Measurements from ENCODE around the gene QARS1. TPM values are rescaled to one million over a fixed set of nuclear protein-coding genes. Genes with fewer than 3 reads are reported as not detected.

QARS1 gene
- total RNA-seq, 1 experiment from 2014 or later = 186 TPM

DNA sequence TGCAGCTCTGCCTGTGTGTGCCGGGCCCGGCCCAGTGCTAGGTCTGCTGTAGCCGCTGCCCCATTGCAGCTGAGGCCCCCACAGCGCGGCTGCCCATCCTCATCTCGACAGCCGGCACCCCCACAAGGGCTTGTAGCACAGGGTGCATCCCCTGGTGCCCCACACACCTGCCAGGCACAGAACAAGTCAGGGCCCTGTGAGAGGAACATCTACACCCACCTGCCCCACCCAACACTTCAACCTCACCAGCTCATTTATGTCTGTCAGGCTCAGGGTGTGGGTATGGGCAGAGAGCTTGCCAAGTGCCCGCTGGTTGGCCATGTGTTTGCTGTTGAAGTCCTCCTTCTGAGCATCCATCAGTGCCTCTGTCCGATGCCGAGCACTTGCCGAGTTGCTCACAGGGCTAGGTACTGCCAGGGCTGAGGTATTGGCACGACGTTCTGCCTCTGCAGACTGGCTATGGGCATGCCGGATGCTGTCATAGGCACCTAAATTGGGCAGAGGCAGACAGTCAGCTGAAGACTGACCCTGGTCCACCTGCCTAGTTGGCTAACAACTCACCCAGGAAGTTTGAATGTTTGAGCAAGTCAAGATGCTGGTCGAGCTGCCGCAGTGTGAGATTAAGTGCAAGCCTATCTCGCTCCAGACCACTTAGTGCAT, 18.5 kb upstream of the QARS1 start:
- H3K27ac ChIP-seq (ENCODE audit: low read depth, low read length, poor library complexity, severe bottlenecking) = no peak overlapping the region
- CTCF ChIA-PET = no interaction called here
- no peak for TF ChIP-seq EZH2 (IDR thresholded peaks at IDR 0.05; ENCODE audit: borderline replicate concordance, low read depth, low read length, poor library complexity, severe bottlenecking)
- TF ChIP-seq, protein P1, sequence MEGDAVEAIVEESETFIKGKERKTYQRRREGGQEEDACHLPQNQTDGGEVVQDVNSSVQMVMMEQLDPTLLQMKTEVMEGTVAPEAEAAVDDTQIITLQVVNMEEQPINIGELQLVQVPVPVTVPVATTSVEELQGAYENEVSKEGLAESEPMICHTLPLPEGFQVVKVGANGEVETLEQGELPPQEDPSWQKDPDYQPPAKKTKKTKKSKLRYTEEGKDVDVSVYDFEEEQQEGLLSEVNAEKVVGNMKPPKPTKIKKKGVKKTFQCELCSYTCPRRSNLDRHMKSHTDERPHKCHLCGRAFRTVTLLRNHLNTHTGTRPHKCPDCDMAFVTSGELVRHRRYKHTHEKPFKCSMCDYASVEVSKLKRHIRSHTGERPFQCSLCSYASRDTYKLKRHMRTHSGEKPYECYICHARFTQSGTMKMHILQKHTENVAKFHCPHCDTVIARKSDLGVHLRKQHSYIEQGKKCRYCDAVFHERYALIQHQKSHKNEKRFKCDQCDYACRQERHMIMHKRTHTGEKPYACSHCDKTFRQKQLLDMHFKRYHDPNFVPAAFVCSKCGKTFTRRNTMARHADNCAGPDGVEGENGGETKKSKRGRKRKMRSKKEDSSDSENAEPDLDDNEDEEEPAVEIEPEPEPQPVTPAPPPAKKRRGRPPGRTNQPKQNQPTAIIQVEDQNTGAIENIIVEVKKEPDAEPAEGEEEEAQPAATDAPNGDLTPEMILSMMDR (conservative IDR thresholded peaks at IDR 0.05; ENCODE audit: low read depth, low read length) = no peak
- H3K9me3 ChIP-seq (ENCODE audit: low read depth, low read length, poor library complexity, severe bottlenecking) = no peaks in the 10 kb centered on the region
- DNase-seq (ENCODE audit: low spot score) = no peak
- BruUV-seq (replicated peaks) = no TSS peak
- no peaks in the 10 kb centered on the region for H3K27me3 ChIP-seq (replicated peaks; ENCODE audit: insufficient read depth, low read depth, low read length, poor library complexity)
- peaks cover 3% of the 10 kb centered on the region for H3K36me3 ChIP-seq (ENCODE audit: insufficient read depth, low read length, poor library complexity, severe bottlenecking)
- H3K4me3 ChIP-seq (ENCODE audit: low read depth, low read length, poor library complexity, severe bottlenecking) = no peak overlapping the region
- intact Hi-C loops (cut with micrococcal nuclease; ENCODE audit: unreplicated experiment) = no loop called here
- POLR2A ChIA-PET (ENCODE audit: low non-redundant PET) = no interaction called here
- H3K4me1 ChIP-seq (ENCODE audit: insufficient read depth, low read length, poor library complexity, severe bottlenecking) = no peaks in the 10 kb centered on the region

GRCh38 chr3:49122451-49122850, 17.9 kb upstream of the QARS1 start:
- no peak for DNase-seq (ENCODE audit: low spot score)
- Histone ChIP-seq H3K27me3 (replicated peaks; ENCODE audit: insufficient read depth, low read depth, low read length, poor library complexity) (no peaks in the 10 kb centered on the region), H3K9me3 (ENCODE audit: low read depth, low read length, poor library complexity, severe bottlenecking) (no peaks in the 10 kb centered on the region), H3K4me1 (ENCODE audit: insufficient read depth, low read length, poor library complexity, severe bottlenecking) (no peaks in the 10 kb centered on the region), H3K4me3 (ENCODE audit: low read depth, low read length, poor library complexity, severe bottlenecking) (no peak overlapping the region), H3K36me3 (ENCODE audit: insufficient read depth, low read length, poor library complexity, severe bottlenecking) (peaks cover 5% of the 10 kb centered on the region), H3K27ac (ENCODE audit: low read depth, low read length, poor library complexity, severe bottlenecking) (no peak overlapping the region)
- no peak for TF ChIP-seq EZH2 (IDR thresholded peaks at IDR 0.05; ENCODE audit: borderline replicate concordance, low read depth, low read length, poor library complexity, severe bottlenecking)
- TF ChIP-seq, protein P1 (conservative IDR thresholded peaks at IDR 0.05; ENCODE audit: low read depth, low read length) = no peak
- intact Hi-C loops (cut with micrococcal nuclease; ENCODE audit: unreplicated experiment) = no loop called here
- BruUV-seq (replicated peaks) = no TSS peak
- POLR2A ChIA-PET (ENCODE audit: low non-redundant PET) = no interaction called here
- CTCF ChIA-PET = no interaction called here

DNA sequence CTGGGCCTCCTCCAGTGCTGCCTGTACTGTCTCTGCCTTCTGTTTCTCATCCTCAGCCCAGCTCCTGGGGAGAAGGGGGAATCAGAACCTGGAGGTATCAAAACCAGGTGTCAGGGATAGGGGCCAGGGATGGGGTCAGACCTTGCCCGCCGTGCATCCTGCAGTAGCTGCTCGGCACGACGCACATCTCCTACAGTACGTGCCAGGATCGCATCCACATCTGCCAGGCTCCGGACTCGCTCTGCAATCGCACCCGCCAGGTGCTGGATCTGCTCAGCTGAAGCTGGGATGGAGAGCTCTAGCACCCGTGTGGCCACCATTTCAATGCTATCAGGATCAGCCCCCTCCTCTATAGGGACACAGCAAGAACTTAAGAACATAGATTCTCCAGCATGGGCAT, 17.5 kb upstream of the QARS1 start:
- Histone ChIP-seq H3K27me3 (replicated peaks; ENCODE audit: insufficient read depth, low read depth, low read length, poor library complexity) (no peaks in the 10 kb centered on the region), H3K36me3 (ENCODE audit: insufficient read depth, low read length, poor library complexity, severe bottlenecking) (peaks cover 9% of the 10 kb centered on the region), H3K4me1 (ENCODE audit: insufficient read depth, low read length, poor library complexity, severe bottlenecking) (no peaks in the 10 kb centered on the region), H3K4me3 (ENCODE audit: low read depth, low read length, poor library complexity, severe bottlenecking) (no peak overlapping the region), H3K9me3 (ENCODE audit: low read depth, low read length, poor library complexity, severe bottlenecking) (no peaks in the 10 kb centered on the region), H3K27ac (ENCODE audit: low read depth, low read length, poor library complexity, severe bottlenecking) (no peak overlapping the region)
- BruUV-seq (replicated peaks) = no TSS peak
- DNase-seq (ENCODE audit: low spot score) = no peak
- ChIA-PET POLR2A (ENCODE audit: low non-redundant PET) (no interaction called here), CTCF (no interaction called here)
- TF ChIP-seq, protein P1 (conservative IDR thresholded peaks at IDR 0.05; ENCODE audit: low read depth, low read length) = no peak
- no peak for TF ChIP-seq EZH2 (IDR thresholded peaks at IDR 0.05; ENCODE audit: borderline replicate concordance, low read depth, low read length, poor library complexity, severe bottlenecking)
- intact Hi-C loops (cut with micrococcal nuclease; ENCODE audit: unreplicated experiment) = no loop called here

Data from A673 (cell line).